Left renal pelvis (tissue), 4 donors: Measurements from ENCODE around the gene MAGI1. TPM values are rescaled to one million over a fixed set of nuclear protein-coding genes. Genes with fewer than 3 reads are reported as not detected.
A peak's percentile ranks its signal among the peaks of the same experiment; 100 is the strongest.

ENCODE experiments used
- DNase-seq, 4 donors: peaks; one replicate each; pipeline ENCODE4 v3.0.0-alpha.2; 2013; ENCODE audit warnings: low read depth in 4 of 4, low spot score in 3 of 4
- polyA plus RNA-seq, 4 donors: library from polyadenylated mRNA; unstranded; fragments of 120-200 nt; gene quantifications; one replicate each; pipeline ENCODE4 v1.2.1, GENCODE V29; 2013; ENCODE audit not compliant: insufficient read length in 4 of 4

Gene MAGI1
- polyA plus RNA-seq, 4 donors = 9.3 to 33.8 (median 26.9) TPM

GRCh38 chr3:65689436-65689835 is 349.3 kb downstream of the MAGI1 start:
- DNase-seq = no peak

- DNase-seq = no peak
Observed at GRCh38 chr3:65687741-65688140, 351.0 kb downstream of the MAGI1 start.

GRCh38 chr3:65685621-65686235 is 353.0 kb downstream of the MAGI1 start:
- DNase-seq = peak in 2 of 4 donors; percentile 16 to 20

GRCh38 chr3:65678516-65678915 is 360.2 kb downstream of the MAGI1 start:
- DNase-seq = no peak

- DNase-seq = no peak
Observed at GRCh38 chr3:65677486-65678010, 361.2 kb downstream of the MAGI1 start.

GRCh38 chr3:65676580-65676979 is 362.1 kb downstream of the MAGI1 start:
- no peak for DNase-seq

GRCh38 chr3:65675011-65675410 is 363.7 kb downstream of the MAGI1 start:
- DNase-seq = no peak

GRCh38 chr3:65674226-65674625 is 364.5 kb downstream of the MAGI1 start:
- DNase-seq = no peak

- peak in 3 of 4 donors; percentile 20 to 35 (median 32) for DNase-seq
Observed at GRCh38 chr3:65672871-65673815, 365.6 kb downstream of the MAGI1 start.

GRCh38 chr3:65672061-65672460 is 366.7 kb downstream of the MAGI1 start:
- no peak for DNase-seq

- DNase-seq = no peak
Observed at GRCh38 chr3:65671004-65671403, 367.7 kb downstream of the MAGI1 start.

- DNase-seq = no peak
Observed at GRCh38 chr3:65669163-65669875, 369.4 kb downstream of the MAGI1 start.

- no peak for DNase-seq
Observed at GRCh38 chr3:65667963-65668362, 370.8 kb downstream of the MAGI1 start.

- no peak for DNase-seq
Observed at GRCh38 chr3:65666448-65667091, 372.1 kb downstream of the MAGI1 start.

- DNase-seq = no peak
Observed at GRCh38 chr3:65665915-65666314, 372.8 kb downstream of the MAGI1 start.

GRCh38 chr3:65664931-65665330 is 373.8 kb downstream of the MAGI1 start:
- no peak for DNase-seq

- no peak for DNase-seq
Observed at GRCh38 chr3:65664446-65664845, 374.3 kb downstream of the MAGI1 start.

- no peak for DNase-seq
Observed at GRCh38 chr3:65662095-65662494, 376.6 kb downstream of the MAGI1 start.

- no peak for DNase-seq
Observed at GRCh38 chr3:65660000-65660598, 378.6 kb downstream of the MAGI1 start.

- DNase-seq = no peak
Observed at GRCh38 chr3:65659396-65659795, 379.3 kb downstream of the MAGI1 start.
